HT-29 (cell line): ENCODE data around the gene NFE2. TPM values are rescaled to one million over a fixed set of nuclear protein-coding genes. Genes with fewer than 3 reads are reported as not detected.
A peak's percentile ranks its signal among the peaks of the same experiment; 100 is the strongest.
"Not testable (repeated sequence)": the region's sequence is repeated elsewhere in the genome, so short reads cannot be mapped to it uniquely, and the experiment has no call there.

Experiments used
- DNase-seq: peaks from one replicate; pipeline ENCODE4 v3.0.0-alpha.2; 2015; ENCODE audit warnings: low spot score
- total RNA-seq: library from RNA; depleted of rRNA; stranded (reverse); fragments of >200 nt; shearing (Covaris generic); gene quantifications from 2 replicates; pipeline ENCODE4 v1.2.3, GENCODE V29; 2014

Gene NFE2
- total RNA-seq, 1 experiment from 2014 or later = 0.20 TPM

- not testable (repeated sequence) for DNase-seq
Observed at GRCh38 chr12:54284070-54284780, 16.6 kb downstream of the NFE2 start.

DNA sequence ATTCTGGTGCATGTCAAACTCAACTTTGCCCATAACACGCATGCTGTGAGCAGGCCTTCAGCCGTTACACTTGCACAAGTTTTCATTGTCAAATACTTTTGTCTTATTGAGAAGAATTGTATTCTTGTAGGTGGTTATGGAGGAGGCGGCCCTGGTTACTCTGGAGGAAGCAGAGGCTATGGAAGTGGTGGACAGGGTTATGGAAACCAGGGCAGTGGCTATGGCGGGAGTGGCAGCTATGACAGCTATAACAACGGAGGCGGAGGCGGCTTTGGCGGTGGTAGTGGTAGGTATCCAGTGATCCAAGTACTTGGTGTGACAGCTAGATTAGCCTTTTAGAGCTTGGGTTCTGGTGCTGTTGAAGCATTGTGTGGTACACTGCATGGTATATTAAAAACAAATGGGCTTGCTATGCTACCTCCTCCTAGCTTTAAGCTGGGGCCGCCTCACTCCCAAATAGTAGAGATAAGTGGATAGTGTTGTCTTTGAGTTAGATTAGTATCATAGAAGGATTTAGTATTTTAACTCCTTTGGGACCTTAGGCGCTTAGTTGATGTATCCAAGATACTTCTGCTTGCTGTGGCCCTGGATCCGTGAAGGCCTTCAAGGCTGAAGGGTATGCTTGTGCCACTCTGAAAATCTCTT lies 17.7 kb downstream of the NFE2 start:
- no peak for DNase-seq

GRCh38 chr12:54281694-54282093 lies 19.1 kb downstream of the NFE2 start:
- not testable (repeated sequence) for DNase-seq

GRCh38 chr12:54281261-54281638 lies 19.6 kb downstream of the NFE2 start:
- peak; percentile 44 for DNase-seq

- DNase-seq = peak; percentile 99
Observed at GRCh38 chr12:54280468-54281260, 20.2 kb downstream of the NFE2 start, which contains the start of gene HNRNPA1. Gene HNRNPA1, plus strand, starts transcription at chr12:54280726. Its CDS starts 82 bp downstream, at chr12:54280808.

DNA sequence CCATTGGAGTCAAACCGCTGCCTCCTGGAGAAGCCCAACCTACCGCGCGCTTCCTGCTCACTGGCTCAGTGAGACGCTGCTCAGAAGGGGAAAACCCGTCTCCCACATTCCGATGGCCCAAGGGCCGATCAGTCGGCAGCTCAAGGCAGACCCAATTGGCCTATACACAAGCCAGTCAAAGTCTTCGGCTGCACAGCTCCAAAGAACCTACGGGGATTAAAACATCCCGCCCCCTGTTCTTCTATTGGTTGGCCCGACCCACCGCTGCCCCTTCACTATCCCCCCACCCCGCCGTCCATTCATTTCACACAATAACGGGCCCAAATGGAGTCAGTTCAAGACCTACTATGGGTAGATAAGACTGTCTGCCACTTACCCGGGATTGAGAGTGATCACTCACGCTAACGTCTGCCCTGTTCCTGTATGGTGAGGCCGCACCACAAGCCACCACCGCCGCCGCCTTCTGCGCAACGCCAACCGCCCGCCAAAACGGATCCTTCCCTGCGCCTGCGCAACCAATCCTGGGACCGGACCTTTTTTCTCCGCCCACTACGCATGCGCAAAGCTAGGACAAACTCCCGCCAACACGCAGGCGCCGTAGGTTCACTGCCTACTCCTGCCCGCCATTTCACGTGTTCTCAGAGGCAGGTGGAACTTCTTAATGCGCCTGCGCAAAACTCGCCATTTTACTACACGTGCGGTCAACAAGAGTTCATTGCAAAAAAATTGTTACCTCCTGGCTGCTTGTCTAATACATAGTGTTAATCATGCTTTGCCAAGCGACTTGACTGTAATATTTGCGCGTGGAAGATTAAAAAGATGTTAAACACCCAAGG lies 21.0 kb downstream of the NFE2 start, which contains the start of gene CBX5:
CBX5 (minus strand) TSS at position 491 of the 836 bp plus-strand sequence. CDS start 22,472 bp downstream, outside the sequence.
- peak; percentile 100 for DNase-seq

DNA sequence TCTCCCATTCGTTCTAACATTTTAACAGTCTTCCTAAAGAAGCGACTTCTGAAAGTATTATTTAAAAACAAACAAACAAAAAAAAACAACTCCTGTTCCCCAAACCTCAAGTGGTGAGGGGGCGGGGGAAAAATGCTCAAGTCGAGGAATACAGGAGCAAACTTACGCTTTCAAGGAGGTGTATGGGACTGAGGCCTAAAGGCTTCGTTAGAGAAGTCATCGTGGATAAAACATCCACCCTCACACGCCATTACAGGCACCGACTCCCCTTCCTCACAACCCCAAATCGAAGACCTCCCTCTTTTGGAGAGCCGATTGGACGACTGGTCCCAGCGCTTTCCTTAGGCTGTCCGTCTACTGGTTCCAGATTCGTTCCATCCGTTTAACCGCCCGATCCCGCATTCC lies 21.6 kb downstream of the NFE2 start:
- no peak for DNase-seq

DNA sequence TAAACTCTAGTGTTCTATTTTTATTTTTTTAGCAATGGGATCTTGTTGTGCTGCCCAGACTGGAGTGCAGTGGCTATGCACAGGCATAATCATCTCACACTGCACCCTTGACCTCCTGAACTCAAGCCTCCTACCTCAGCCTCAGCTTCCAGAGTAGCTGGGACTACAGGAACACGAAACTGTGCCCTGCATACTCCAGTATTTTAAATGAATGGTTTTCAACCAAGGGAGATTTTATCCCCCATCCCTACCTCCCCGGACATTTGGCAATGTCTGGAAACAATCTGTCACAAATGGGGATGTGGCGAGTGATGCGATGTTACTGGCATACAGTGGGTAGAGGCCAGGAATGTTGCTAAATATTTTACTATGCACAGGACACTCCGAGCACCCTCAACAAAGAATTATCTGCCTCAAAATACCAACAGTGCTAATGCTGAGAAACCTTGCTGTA lies 23.0 kb downstream of the NFE2 start:
- DNase-seq = no peak

- DNase-seq = no peak
Observed at GRCh38 chr12:54276368-54276767, 24.4 kb downstream of the NFE2 start.

DNA sequence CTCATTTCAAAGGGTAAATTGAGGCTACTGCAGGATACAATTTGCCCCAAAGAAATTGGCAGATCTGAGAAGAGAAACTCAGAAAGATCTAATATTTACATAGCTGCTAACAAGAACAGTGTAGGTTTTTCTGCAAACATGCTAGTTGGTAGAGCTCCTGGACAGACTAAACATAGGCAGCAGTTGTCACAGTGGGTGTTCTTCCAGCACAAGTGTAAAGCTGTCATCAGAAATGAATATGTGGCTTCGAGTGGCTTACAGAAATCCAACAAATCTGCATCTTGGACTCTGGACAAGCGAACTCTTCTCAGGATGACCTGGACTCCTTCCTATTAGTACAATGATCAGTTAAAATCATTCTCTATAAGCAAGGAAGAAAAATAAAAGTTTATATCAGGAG lies 26.8 kb downstream of the NFE2 start:
- DNase-seq = no peak

GRCh38 chr12:54272214-54272613 lies 28.6 kb downstream of the NFE2 start:
- DNase-seq = no peak

- no peak for DNase-seq
Observed at GRCh38 chr12:54270345-54270744, 30.5 kb downstream of the NFE2 start.

GRCh38 chr12:54266852-54267251 lies 34.0 kb downstream of the NFE2 start:
- DNase-seq = no peak

- no peak for DNase-seq
Observed at GRCh38 chr12:54265364-54265812, 35.4 kb downstream of the NFE2 start.

DNA sequence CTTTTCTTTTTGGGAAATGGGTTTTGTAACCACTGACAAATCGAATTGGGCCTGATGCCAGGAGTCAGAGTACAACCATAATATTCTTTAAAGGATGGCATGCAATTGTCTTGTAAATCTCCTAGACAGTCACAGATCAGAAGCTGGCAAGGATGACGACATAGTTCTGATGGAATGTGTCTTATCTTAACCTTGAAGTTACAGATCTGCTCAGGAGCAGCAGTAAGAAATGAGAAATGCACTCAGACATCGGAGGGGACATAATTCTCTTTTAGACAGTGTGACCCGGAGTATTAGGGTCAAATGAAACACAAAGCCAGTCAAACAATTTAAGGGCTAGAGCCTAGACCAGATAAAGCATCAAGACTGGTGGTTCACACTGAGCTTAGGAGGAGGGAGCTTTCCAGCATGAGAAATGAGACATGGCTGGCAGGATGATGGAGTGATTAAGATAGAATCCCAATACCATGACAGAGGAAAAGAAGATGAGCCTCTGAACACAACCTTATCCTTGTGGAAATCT lies 38.4 kb downstream of the NFE2 start:
- DNase-seq = no peak

DNA sequence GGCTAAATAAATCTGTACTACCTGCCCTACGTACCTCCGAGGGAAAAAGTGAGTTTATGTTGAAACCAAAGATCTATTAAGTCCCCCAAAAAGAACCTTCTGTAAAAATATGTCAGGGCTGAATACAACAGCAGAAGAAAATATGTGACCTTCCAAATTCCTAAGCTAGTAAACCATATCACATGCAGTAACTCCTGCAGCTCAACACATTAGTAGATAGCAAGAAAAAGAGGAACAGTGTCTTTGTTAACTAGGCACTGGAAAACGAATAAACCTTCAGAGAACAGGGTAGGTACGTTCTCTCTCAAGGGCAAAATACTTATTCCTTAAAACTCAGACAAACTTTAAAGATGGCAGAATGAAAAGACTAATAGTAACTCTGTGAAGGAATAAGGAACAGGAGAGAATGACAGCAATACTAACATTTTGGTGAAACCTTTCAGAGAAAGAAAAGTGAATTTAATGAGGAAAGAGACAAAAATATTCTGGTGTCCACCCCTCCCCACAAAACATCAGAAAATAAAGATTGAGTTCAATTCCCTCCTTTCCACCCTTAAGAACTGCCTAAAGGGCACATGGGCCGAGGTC lies 38.9 kb downstream of the NFE2 start:
- DNase-seq = no peak

- DNase-seq = peak; percentile 90
Observed at GRCh38 chr12:54259194-54260011, 41.4 kb downstream of the NFE2 start.

GRCh38 chr12:54258201-54258681 lies 42.6 kb downstream of the NFE2 start:
- DNase-seq = no peak

GRCh38 chr12:54257332-54257731 lies 43.5 kb downstream of the NFE2 start:
- DNase-seq = no peak
